DND-41 (cell line): ENCODE results near the gene PLVAP.

ENCODE experiments used
- CTCF ChIP-seq: IDR thresholded peaks from 2 replicates; pipeline ENCODE4 v1.5.1; 2012; ENCODE audit warnings: borderline replicate concordance, low read length, moderate library complexity, mild to moderate bottlenecking; ENCODE audit not compliant: poor library complexity, severe bottlenecking; ENCODE audit errors: extremely low read depth
- EZH2 ChIP-seq: IDR thresholded peaks from 3 replicates; pipeline ENCODE4 v1.6.1; 2012; ENCODE audit warnings: borderline replicate concordance, low read depth, mild to moderate bottlenecking, moderate library complexity, low read length, inconsistent platforms; ENCODE audit not compliant: severe bottlenecking

DNA sequence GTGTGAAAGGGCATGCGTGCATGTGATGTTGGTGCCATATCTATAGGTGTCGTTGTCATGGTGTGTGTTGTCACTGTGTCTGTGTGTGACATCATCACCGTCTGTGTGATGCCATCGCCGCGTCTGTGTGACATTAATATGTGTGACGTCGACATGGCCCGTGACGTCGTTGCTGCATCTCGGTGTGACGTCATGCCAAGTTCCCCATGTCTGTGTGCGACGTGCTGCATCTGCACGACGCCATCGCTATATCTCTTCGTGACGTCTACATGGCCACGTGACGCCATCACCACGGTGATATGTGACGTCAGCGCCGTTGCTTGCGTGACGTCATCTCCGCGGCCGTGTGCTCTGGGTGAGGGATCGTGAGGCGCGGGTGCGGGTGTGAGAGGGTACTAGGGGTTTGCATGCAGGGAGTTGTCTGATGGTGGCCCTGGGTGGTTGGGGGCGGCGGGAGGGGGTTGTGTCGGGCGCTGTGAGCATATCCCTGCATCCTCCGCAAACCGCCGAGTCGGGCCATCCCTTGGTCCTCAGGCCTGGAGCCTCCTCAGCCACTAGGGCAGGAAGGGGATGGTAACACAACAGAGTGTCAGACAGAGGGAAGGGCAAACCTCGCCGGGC, 25.2 kb downstream of the PLVAP start:
- TF ChIP-seq EZH2 (no peak), CTCF (no peak)
